K562 (cell line): Measurements from ENCODE around the gene MYH7.
A peak's percentile ranks its signal among the peaks of the same experiment; 100 is the strongest.

Experiments used
- BRF2 ChIP-seq: IDR thresholded peaks from 3 replicates; pipeline ENCODE4 v1.6.1; 2011; ENCODE audit warnings: borderline replicate concordance, mild to moderate bottlenecking; ENCODE audit not compliant: insufficient read length, insufficient read depth
- CTCF ChIP-seq, 3 experiments: IDR thresholded peaks in 2 of 3; conservative IDR thresholded peaks in 1 of 3; 2 replicates each; pipeline ENCODE4 v1.5.1; 2011 to 2012; ENCODE audit warnings: low read length in 3 of 3, mild to moderate bottlenecking in 3 of 3, control low read depth in 2 of 3, improper control_type of control experiment in 1 of 3, inconsistent platforms in 1 of 3, low read depth in 1 of 3, mixed read lengths in 1 of 3, moderate library complexity in 1 of 3; ENCODE audit not compliant: insufficient read depth in 2 of 3
- FOSL1 ChIP-seq: fragments of 200-800 bp; sonication (Bioruptor generic); conservative IDR thresholded peaks from 2 replicates; pipeline ENCODE4 v1.6.1; 2016; ENCODE audit warnings: missing genetic modification characterization, missing compliant biosample characterization
- JUNB ChIP-seq: fragments of 450-650 bp; formaldehyde crosslinking; conservative IDR thresholded peaks from 2 replicates; pipeline ENCODE4 v1.4.0; 2020; ENCODE audit warnings: mild to moderate bottlenecking
- POLR2A ChIP-seq: fragments of 450-650 bp; conservative IDR thresholded peaks from 2 replicates; pipeline ENCODE4 v1.6.1; 2016
- POLR2AphosphoS5 ChIP-seq: IDR thresholded peaks from 2 replicates; pipeline ENCODE4 v1.6.1; 2011; ENCODE audit warnings: mild to moderate bottlenecking, low read depth, low read length, moderate library complexity; ENCODE audit not compliant: control insufficient read depth, insufficient read depth
- RAD51 ChIP-seq: fragments of 450-650 bp; IDR thresholded peaks from 2 replicates; pipeline ENCODE4 v1.7.1; 2016; ENCODE audit warnings: low read depth, mild to moderate bottlenecking, borderline replicate concordance
- RCOR1 ChIP-seq, 2 experiments: IDR thresholded peaks; 2 replicates each; pipeline ENCODE4 v1.6.1; 2012; ENCODE audit warnings: low read depth in 2 of 2, low read length in 2 of 2, borderline replicate concordance in 1 of 2, improper control_type of control experiment in 1 of 2
- SIRT6 ChIP-seq: IDR thresholded peaks from one replicate; pipeline ENCODE4 v1.6.1; 2012; ENCODE audit warnings: low read depth, mild to moderate bottlenecking, control low read depth, inconsistent platforms, low read length, moderate library complexity
- SPI1 ChIP-seq: IDR thresholded peaks from 2 replicates; pipeline ENCODE4 v1.6.1; 2011; ENCODE audit warnings: low read depth, low read length, control low read depth, borderline replicate concordance
- ZNF699 ChIP-seq: fragments of 250-450 bp; sonication (Bioruptor Pico); IDR thresholded peaks from 2 replicates; pipeline ENCODE4 v1.8.0; 2021; ENCODE audit warnings: mild to moderate bottlenecking, moderate library complexity; ENCODE audit not compliant: insufficient replicate concordance
- TF ChIP-seq, protein P1 (sequence below), 2 experiments: fragments of 450-650 bp in 1 of 2; sonication (generic) in 1 of 2; formaldehyde crosslinking; conservative IDR thresholded peaks; 2 replicates each; pipeline versions ENCODE4 v1.4.0 to v1.8.1; 2020 to 2022; ENCODE audit warnings: mild to moderate bottlenecking in 1 of 2, missing genetic modification reagents in 1 of 2
- TF ChIP-seq, protein P2 (sequence below): fragments of 250-450 bp; sonication (Bioruptor Pico); IDR thresholded peaks from 2 replicates; pipeline ENCODE4 v1.8.0; 2022; ENCODE audit warnings: moderate library complexity, mild to moderate bottlenecking, inconsistent platforms

DNA sequence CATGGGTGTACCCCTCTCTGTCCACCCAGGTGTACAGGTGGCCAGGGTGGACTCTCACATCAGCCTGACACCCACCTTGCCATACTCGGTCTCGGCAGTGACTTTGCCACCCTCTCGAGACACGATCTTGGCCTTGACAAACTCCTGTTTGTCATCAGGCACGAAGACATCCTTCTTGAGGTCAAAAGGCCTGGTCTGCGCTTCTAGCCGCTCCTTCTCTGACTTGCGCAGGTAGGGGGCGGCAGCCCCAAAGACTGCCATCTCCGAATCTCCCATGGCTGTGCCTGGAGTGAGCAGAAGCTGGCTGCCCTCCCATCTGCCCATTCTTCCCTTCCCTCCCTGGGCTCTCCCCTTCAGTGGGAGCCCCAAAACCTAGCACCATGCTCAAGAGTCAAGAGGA lies 2.0 kb downstream of the MYH7 start:
- TF ChIP-seq CTCF (IDR thresholded peaks at IDR 0.05 in 2 of 3, conservative IDR thresholded peaks at IDR 0.05 in 1 of 3; ENCODE audit: insufficient read depth in 2 of 3, low read depth in 1 of 3, low read length in 3 of 3) (peak; percentile 39 to 53 (median 50)), RCOR1 (IDR thresholded peaks at IDR 0.05; ENCODE audit: borderline replicate concordance in 1 of 2, low read depth in 2 of 2, low read length in 2 of 2) (no peak), SPI1 (no peak), ZNF699 (CRISPR knock-in tag) (no peak), POLR2AphosphoS5 (no peak), POLR2A (no peak), FOSL1 (tag) (no peak), BRF2 (no peak), SIRT6 (no peak), JUNB (CRISPR knock-in tag) (no peak), RAD51 (no peak)
- TF ChIP-seq, protein P1, sequence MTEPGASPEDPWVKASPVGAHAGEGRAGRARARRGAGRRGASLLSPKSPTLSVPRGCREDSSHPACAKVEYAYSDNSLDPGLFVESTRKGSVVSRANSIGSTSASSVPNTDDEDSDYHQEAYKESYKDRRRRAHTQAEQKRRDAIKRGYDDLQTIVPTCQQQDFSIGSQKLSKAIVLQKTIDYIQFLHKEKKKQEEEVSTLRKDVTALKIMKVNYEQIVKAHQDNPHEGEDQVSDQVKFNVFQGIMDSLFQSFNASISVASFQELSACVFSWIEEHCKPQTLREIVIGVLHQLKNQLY (CRISPR knock-in tag; conservative IDR thresholded peaks at IDR 0.05) = no peak
- TF ChIP-seq, protein P2, sequence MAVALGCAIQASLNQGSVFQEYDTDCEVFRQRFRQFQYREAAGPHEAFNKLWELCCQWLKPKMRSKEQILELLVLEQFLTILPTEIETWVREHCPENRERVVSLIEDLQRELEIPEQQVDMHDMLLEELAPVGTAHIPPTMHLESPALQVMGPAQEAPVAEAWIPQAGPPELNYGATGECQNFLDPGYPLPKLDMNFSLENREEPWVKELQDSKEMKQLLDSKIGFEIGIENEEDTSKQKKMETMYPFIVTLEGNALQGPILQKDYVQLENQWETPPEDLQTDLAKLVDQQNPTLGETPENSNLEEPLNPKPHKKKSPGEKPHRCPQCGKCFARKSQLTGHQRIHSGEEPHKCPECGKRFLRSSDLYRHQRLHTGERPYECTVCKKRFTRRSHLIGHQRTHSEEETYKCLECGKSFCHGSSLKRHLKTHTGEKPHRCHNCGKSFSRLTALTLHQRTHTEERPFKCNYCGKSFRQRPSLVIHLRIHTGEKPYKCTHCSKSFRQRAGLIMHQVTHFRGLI (CRISPR knock-in tag) = no peak
